Trophoblast cell (in vitro differentiated cells and primary cell): ENCODE results near the gene RDH13.
A peak's percentile ranks its signal among the peaks of the same experiment; 100 is the strongest.

Source experiments
- DNase-seq, 2 donors: peaks; one replicate each; pipeline ENCODE4 v3.0.0-alpha.2; 2016
- H2AFZ ChIP-seq: 2 replicates; pipeline ENCODE4 v1.6.1; 2013; ENCODE audit warnings: low read length, moderate library complexity, mild to moderate bottlenecking; ENCODE audit not compliant: insufficient read depth, poor library complexity
- H2AK5ac ChIP-seq: 2 replicates; pipeline ENCODE4 v1.6.1; 2013; ENCODE audit warnings: mild to moderate bottlenecking, low read length
- H2BK120ac ChIP-seq: 2 replicates; pipeline ENCODE4 v1.6.1; 2013; ENCODE audit warnings: low read length, mild to moderate bottlenecking, moderate library complexity; ENCODE audit not compliant: insufficient read depth, poor library complexity
- H2BK12ac ChIP-seq: 2 replicates; pipeline ENCODE4 v1.6.1; 2013; ENCODE audit warnings: mild to moderate bottlenecking, low read length, moderate library complexity
- H2BK5ac ChIP-seq: 2 replicates; pipeline ENCODE4 v1.6.1; 2013; ENCODE audit warnings: low read length, low read depth, moderate library complexity, mild to moderate bottlenecking; ENCODE audit not compliant: poor library complexity
- H3K14ac ChIP-seq: 2 replicates; pipeline ENCODE4 v1.6.1; 2013; ENCODE audit warnings: mild to moderate bottlenecking, low read length
- H3K18ac ChIP-seq: 2 replicates; pipeline ENCODE4 v1.6.1; 2013; ENCODE audit warnings: mild to moderate bottlenecking, low read length
- H3K23ac ChIP-seq: 2 replicates; pipeline ENCODE4 v1.6.1; 2013; ENCODE audit warnings: low read length
- H3K27ac ChIP-seq: 2 replicates; pipeline ENCODE4 v1.5.1; 2013; ENCODE audit warnings: low read depth, mild to moderate bottlenecking, inconsistent platforms, low read length, moderate library complexity
- H3K27me3 ChIP-seq: 2 replicates; pipeline ENCODE4 v1.6.1; 2013; ENCODE audit warnings: inconsistent platforms, mild to moderate bottlenecking, low read length, moderate library complexity; ENCODE audit not compliant: insufficient read depth
- H3K36me3 ChIP-seq, 2 experiments: 1 replicate in 1 of 2; 2 replicates in 1 of 2; pipeline ENCODE4 v1.6.1; 2013; ENCODE audit warnings: low read length in 2 of 2, mild to moderate bottlenecking in 2 of 2, moderate library complexity in 1 of 2; ENCODE audit not compliant: insufficient read depth in 2 of 2, control insufficient read depth in 1 of 2
- H3K4ac ChIP-seq: 2 replicates; pipeline ENCODE4 v1.6.1; 2013; ENCODE audit warnings: low read depth, mild to moderate bottlenecking, low read length, moderate library complexity
- H3K4me1 ChIP-seq, 2 experiments: 1 replicate in 1 of 2; 2 replicates in 1 of 2; pipeline ENCODE4 v1.6.1; 2013; ENCODE audit warnings: low read length in 2 of 2, mild to moderate bottlenecking in 2 of 2, moderate library complexity in 1 of 2; ENCODE audit not compliant: insufficient read depth in 2 of 2, control insufficient read depth in 1 of 2
- H3K4me2 ChIP-seq: 2 replicates; pipeline ENCODE4 v1.6.1; 2013; ENCODE audit warnings: inconsistent platforms, mild to moderate bottlenecking, low read length, moderate library complexity
- H3K4me3 ChIP-seq: 2 replicates; pipeline ENCODE4 v1.5.1; 2013; ENCODE audit warnings: mild to moderate bottlenecking, low read depth, low read length, inconsistent platforms
- H3K79me1 ChIP-seq: one replicate; pipeline ENCODE4 v1.6.1; 2013; ENCODE audit warnings: low read length
- H3K79me2 ChIP-seq: 2 replicates; pipeline ENCODE4 v1.6.1; 2013; ENCODE audit warnings: low read length, mild to moderate bottlenecking; ENCODE audit not compliant: control insufficient read depth, insufficient read depth, poor library complexity
- H3K9ac ChIP-seq: 2 replicates; pipeline ENCODE4 v1.6.1; 2013; ENCODE audit warnings: mild to moderate bottlenecking, low read length
- H3K9me3 ChIP-seq: 2 replicates; pipeline ENCODE4 v1.6.1; 2013; ENCODE audit warnings: low read depth, mild to moderate bottlenecking, control low read depth, inconsistent platforms, low read length; ENCODE audit not compliant: insufficient read depth
- H4K12ac ChIP-seq: 2 replicates; pipeline ENCODE4 v1.6.1; 2013; ENCODE audit warnings: low read depth, mild to moderate bottlenecking, low read length, moderate library complexity
- H4K8ac ChIP-seq: 2 replicates; pipeline ENCODE4 v1.6.1; 2013; ENCODE audit warnings: low read depth, mild to moderate bottlenecking, low read length, moderate library complexity
- H4K91ac ChIP-seq: one replicate; pipeline ENCODE4 v1.6.1; 2013; ENCODE audit warnings: low read depth, mild to moderate bottlenecking, low read length, moderate library complexity
- WGBS: extraction: QIAGEN DNeasy Blood & Tissue Kit; methylation state at CpG from one replicate; pipeline ENCODE4 v1.1.7; 2013; ENCODE audit warnings: missing lambda C conversion rate; ENCODE audit not compliant: insufficient read length, insufficient coverage; ENCODE audit errors: extremely low coverage; 5-methylcytosine and 5-hydroxymethylcytosine counted together

The RDH13 gene

DNA sequence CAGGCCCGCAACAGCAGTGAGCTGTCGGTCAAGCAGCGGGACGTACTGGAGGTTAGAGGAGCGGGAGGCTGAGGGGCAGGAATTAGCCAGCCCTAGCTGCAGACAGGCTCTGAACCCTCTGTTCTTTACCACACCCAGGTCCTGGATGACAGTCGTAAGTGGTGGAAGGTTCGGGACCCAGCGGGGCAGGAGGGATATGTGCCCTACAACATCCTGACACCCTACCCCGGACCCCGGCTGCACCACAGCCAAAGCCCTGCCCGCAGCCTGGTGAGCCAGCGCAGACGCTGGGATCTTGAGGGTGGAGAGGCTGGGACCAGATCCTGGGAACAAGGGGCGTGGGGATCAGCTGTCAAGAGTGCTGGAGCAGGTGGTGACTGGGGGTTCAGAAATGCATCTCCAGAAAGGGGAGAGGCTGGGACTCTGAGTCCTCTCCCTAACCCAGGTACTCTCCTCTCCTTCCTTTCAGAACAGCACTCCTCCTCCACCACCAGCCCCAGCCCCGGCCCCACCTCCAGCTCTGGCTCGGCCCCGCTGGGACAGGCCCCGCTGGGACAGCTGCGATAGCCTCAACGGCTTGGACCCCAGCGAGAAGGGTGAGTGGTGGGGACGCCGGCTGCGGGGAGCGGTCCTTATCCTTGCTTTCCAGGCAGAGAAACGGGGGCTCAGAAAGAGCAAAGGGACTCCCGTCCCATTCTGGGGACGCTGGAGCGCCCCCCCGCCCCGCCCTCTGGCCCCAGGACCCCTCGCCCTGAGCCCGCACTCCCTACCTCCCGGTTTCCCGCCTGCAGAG, 23.2 kb upstream of the RDH13 start:
- Histone ChIP-seq H3K23ac (no peak overlapping the region), H2AFZ (no peak overlapping the region), H4K91ac (peak overlapping the region; percentile 7), H2BK12ac (no peak overlapping the region), H3K79me1 (peaks cover 2% of the 10 kb centered on the region), H3K4me2 (peak overlapping the region; percentile 76), H3K4me3 (peak overlapping the region; percentile 65), H3K14ac (no peak overlapping the region), H2AK5ac (no peak overlapping the region), H3K36me3 (peaks cover 40 to 63% of the 10 kb centered on the region in 2 experiments), H3K4me1 (peaks cover 5 to 12% of the 10 kb centered on the region in 2 experiments), H4K8ac (no peak overlapping the region), H3K9me3 (peaks cover 5% of the 10 kb centered on the region), H4K12ac (no peak overlapping the region), H3K79me2 (no peaks in the 10 kb centered on the region), H3K4ac (no peak overlapping the region), H3K9ac (no peak overlapping the region), H2BK5ac (no peak overlapping the region), H3K27me3 (no peaks in the 10 kb centered on the region), H3K18ac (no peak overlapping the region), H3K27ac (no peak overlapping the region), H2BK120ac (no peak overlapping the region)
- no CpG with 5 or more reads among the region's 35 CpGs for WGBS
- DNase-seq = no peak

DNA sequence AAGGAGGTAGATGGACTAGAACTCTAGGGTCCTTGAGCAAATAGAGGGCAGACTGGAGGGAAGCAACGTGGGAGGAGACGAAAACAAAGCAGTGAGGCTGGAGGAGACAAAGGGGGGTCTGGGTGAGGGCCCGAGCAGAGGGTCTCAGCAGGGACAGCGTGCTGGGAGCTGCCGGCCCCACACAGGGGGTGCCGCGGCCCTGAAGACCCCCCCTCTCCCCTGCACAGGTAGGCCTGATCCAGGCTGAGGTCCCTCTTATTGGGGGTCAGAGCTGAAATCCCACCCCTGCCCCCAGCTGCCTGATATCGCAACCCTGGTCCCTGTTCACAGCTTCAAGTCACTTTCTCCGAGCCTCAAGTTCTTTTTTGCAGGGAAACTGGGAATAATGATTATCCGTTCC, 21.5 kb upstream of the RDH13 start:
- no peak overlapping the region for H3K4me2 ChIP-seq
- H2AK5ac ChIP-seq = no peak overlapping the region
- peaks cover 13 to 26% of the 10 kb centered on the region in 2 experiments for H3K4me1 ChIP-seq
- H2AFZ ChIP-seq = no peak overlapping the region
- H3K79me1 ChIP-seq = peaks cover 7% of the 10 kb centered on the region
- no peak overlapping the region for H3K4ac ChIP-seq
- peaks cover 30 to 50% of the 10 kb centered on the region in 2 experiments for H3K36me3 ChIP-seq
- no peak overlapping the region for H2BK5ac ChIP-seq
- H3K18ac ChIP-seq = no peak overlapping the region
- H3K23ac ChIP-seq = no peak overlapping the region
- no peak overlapping the region for H2BK120ac ChIP-seq
- no peak overlapping the region for H2BK12ac ChIP-seq
- no peak overlapping the region for H4K8ac ChIP-seq
- H3K4me3 ChIP-seq = no peak overlapping the region
- H3K27me3 ChIP-seq = no peaks in the 10 kb centered on the region
- H3K79me2 ChIP-seq = no peaks in the 10 kb centered on the region
- H4K12ac ChIP-seq = no peak overlapping the region
- no peak for DNase-seq
- H3K9me3 ChIP-seq = peaks cover 8% of the 10 kb centered on the region
- H4K91ac ChIP-seq = no peak overlapping the region
- no peak overlapping the region for H3K27ac ChIP-seq
- H3K14ac ChIP-seq = no peak overlapping the region
- WGBS = no CpG with 5 or more reads among the region's 10 CpGs
- H3K9ac ChIP-seq = no peak overlapping the region

- Histone ChIP-seq H3K23ac (no peak overlapping the region), H3K27ac (no peak overlapping the region), H3K79me1 (peaks cover 7% of the 10 kb centered on the region), H3K18ac (no peak overlapping the region), H3K9ac (no peak overlapping the region), H3K4me2 (no peak overlapping the region), H2AFZ (no peak overlapping the region), H2AK5ac (no peak overlapping the region), H3K4ac (no peak overlapping the region), H3K79me2 (no peaks in the 10 kb centered on the region), H2BK5ac (no peak overlapping the region), H3K9me3 (peaks cover 8% of the 10 kb centered on the region), H3K27me3 (no peaks in the 10 kb centered on the region), H3K14ac (no peak overlapping the region), H3K4me1 (peaks cover 13 to 26% of the 10 kb centered on the region in 2 experiments), H4K12ac (no peak overlapping the region), H3K4me3 (no peak overlapping the region), H2BK120ac (no peak overlapping the region), H3K36me3 (peaks cover 29 to 50% of the 10 kb centered on the region in 2 experiments), H2BK12ac (no peak overlapping the region), H4K8ac (no peak overlapping the region), H4K91ac (no peak overlapping the region)
- DNase-seq = no peak
- WGBS = no CpG with 5 or more reads among the region's 42 CpGs
Measured at GRCh38 chr19:55083004-55083850, 20.3 kb upstream of the RDH13 start.

DNA sequence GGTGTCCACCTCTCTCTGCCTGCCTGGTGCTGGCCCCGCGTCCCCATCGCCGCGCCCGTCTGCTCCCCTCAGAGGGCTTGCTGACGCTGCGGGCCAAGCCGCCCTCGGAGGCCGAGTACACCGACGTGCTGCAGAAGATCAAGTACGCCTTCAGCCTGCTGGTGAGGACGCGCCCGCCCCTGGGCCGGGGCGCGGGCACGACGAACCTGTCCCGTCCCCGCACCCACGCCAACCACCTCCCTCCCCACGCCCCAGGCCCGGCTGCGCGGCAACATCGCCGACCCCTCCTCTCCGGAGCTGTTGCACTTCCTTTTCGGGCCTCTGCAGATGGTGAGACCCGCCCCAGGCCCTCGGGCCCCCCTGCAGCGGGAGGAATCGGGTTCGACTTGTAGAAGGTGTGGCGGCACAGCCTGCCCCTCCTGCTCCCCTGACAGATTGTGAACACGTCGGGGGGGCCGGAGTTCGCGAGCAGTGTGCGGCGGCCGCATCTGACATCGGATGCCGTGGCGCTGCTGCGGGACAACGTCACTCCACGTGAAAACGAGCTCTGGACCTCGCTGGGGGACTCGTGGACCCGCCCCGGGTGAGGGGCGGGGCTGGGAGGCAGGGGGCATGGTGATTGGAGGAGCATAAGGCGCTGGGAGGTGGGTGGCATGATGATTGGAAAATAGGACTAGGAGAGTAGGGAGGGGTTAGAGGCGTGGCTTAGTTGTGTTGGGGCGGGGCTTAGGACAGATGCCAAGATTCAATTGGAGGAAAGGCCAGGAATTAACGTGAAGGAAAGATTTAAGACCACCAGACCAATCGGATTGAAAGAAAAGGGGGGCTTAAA, 19.3 kb upstream of the RDH13 start:
- H3K27me3 ChIP-seq = no peaks in the 10 kb centered on the region
- no peak overlapping the region for H3K14ac ChIP-seq
- peaks cover 8% of the 10 kb centered on the region for H3K9me3 ChIP-seq
- H3K18ac ChIP-seq = no peak overlapping the region
- peaks cover 23 to 42% of the 10 kb centered on the region in 2 experiments for H3K36me3 ChIP-seq
- no CpG with 5 or more reads among the region's 64 CpGs for WGBS
- no peak overlapping the region for H3K4me2 ChIP-seq
- no peak overlapping the region for H2BK12ac ChIP-seq
- no peak overlapping the region for H2BK120ac ChIP-seq
- no peak overlapping the region for H4K91ac ChIP-seq
- no peak overlapping the region for H3K9ac ChIP-seq
- no peak overlapping the region for H3K4ac ChIP-seq
- no peak overlapping the region for H4K8ac ChIP-seq
- peaks cover 7% of the 10 kb centered on the region for H3K79me1 ChIP-seq
- no peak for DNase-seq
- H2BK5ac ChIP-seq = no peak overlapping the region
- no peak overlapping the region for H3K23ac ChIP-seq
- H2AK5ac ChIP-seq = no peak overlapping the region
- no peaks in the 10 kb centered on the region for H3K79me2 ChIP-seq
- no peak overlapping the region for H3K4me3 ChIP-seq
- H3K27ac ChIP-seq = no peak overlapping the region
- peaks cover 9 to 17% of the 10 kb centered on the region in 2 experiments for H3K4me1 ChIP-seq
- H4K12ac ChIP-seq = no peak overlapping the region
- H2AFZ ChIP-seq = no peak overlapping the region
